HG03045 (cell line): ENCODE measurements around the gene BCAS2.

ENCODE experiments used
- ATAC-seq: cut with Tn5 transposase; IDR thresholded peaks from one replicate; pipeline ENCODE4 v1.9.1; 2021; ENCODE audit warnings: mild to moderate bottlenecking, moderate library complexity; ENCODE audit not compliant: unreplicated experiment

The BCAS2 gene

GRCh38 chr1:114559356-114559755 lies 22.1 kb downstream of the BCAS2 start:
- no peak for ATAC-seq

GRCh38 chr1:114558544-114558943 lies 22.9 kb downstream of the BCAS2 start:
- no peak for ATAC-seq

GRCh38 chr1:114554577-114554976 lies 26.8 kb downstream of the BCAS2 start:
- no peak for ATAC-seq

- ATAC-seq, result no peak
These were observed 29.2 kb downstream of the BCAS2 start for GRCh38 chr1:114552106-114552639.

- no peak for ATAC-seq
These were observed 30.0 kb downstream of the BCAS2 start for GRCh38 chr1:114551400-114551799.

- ATAC-seq, result no peak
These were observed 31.1 kb downstream of the BCAS2 start for GRCh38 chr1:114550336-114550735.

GRCh38 chr1:114549137-114549536 lies 32.3 kb downstream of the BCAS2 start:
- ATAC-seq, result no peak

GRCh38 chr1:114547076-114547475 lies 34.3 kb downstream of the BCAS2 start:
- no peak for ATAC-seq

GRCh38 chr1:114545796-114546195 lies 35.6 kb downstream of the BCAS2 start:
- no peak for ATAC-seq

GRCh38 chr1:114545315-114545714 lies 36.1 kb downstream of the BCAS2 start:
- ATAC-seq, result no peak

- ATAC-seq, result no peak
These were observed 40.6 kb downstream of the BCAS2 start for GRCh38 chr1:114540821-114541220.

GRCh38 chr1:114540272-114540671 lies 41.1 kb downstream of the BCAS2 start:
- no peak for ATAC-seq

GRCh38 chr1:114536043-114536442 lies 45.4 kb downstream of the BCAS2 start:
- ATAC-seq, result no peak

- no peak for ATAC-seq
These were observed 46.0 kb downstream of the BCAS2 start for GRCh38 chr1:114535401-114535800.

- ATAC-seq, result no peak
These were observed 50.3 kb downstream of the BCAS2 start for GRCh38 chr1:114531094-114531493.

GRCh38 chr1:114530224-114530623 lies 51.2 kb downstream of the BCAS2 start:
- no peak for ATAC-seq

- ATAC-seq, result no peak
These were observed 56.5 kb downstream of the BCAS2 start for GRCh38 chr1:114524944-114525343.

- ATAC-seq, result no peak
These were observed 59.2 kb downstream of the BCAS2 start for GRCh38 chr1:114522264-114522575.

- no peak for ATAC-seq
These were observed 59.8 kb downstream of the BCAS2 start for GRCh38 chr1:114521396-114522263.
